ENCODE measurements around the gene HDAC2. TPM values are rescaled to one million over a fixed set of nuclear protein-coding genes. Genes with fewer than 3 reads are reported as not detected.

Gene HDAC2
- total RNA-seq, 1 experiment from 2014 or later = 321 TPM

DNA sequence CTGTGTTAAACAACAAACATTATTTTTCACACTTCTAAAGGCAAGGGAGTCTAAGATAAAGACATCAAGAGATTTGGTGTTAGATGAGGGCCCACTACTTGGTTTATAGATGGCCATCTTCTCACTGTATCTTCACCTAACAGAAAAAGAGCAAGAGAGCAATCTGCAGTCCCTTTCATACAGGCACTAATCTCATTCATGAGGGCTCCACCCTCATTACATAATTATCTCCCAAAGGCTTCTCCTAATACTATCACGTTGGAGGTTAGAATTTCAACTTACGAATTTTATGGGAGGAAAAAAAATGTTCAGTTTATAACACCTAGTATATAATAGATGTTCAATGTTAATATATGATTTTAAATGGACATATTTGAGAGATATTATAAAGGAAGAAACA lies 45.6 kb downstream of the HDAC2 start:
- POLR2A ChIA-PET = no interaction called here
- CTCF ChIA-PET = no interaction called here
- Mint-ChIP-seq H3K4me1 (no peaks in the 10 kb centered on the region), H3K4me3 (no peak overlapping the region), H3K9me3 (peaks cover 21% of the 10 kb centered on the region), H3K27me3 (ENCODE audit: low read depth) (peaks cover 5% of the 10 kb centered on the region; the same call in 1 of the 2 replicates), H3K36me3 (peaks cover 12% of the 10 kb centered on the region), H3K27ac (no peak overlapping the region)
- no peak for ATAC-seq
- TF ChIP-seq, protein P1, sequence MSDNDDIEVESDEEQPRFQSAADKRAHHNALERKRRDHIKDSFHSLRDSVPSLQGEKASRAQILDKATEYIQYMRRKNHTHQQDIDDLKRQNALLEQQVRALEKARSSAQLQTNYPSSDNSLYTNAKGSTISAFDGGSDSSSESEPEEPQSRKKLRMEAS (CRISPR knock-in tag; IDR thresholded peaks at IDR 0.05) = no peak
- TF ChIP-seq IRF2 (CRISPR knock-in tag; IDR thresholded peaks at IDR 0.05; ENCODE audit: borderline replicate concordance, low read depth) (no peak), ZNF219 (CRISPR knock-in tag; IDR thresholded peaks at IDR 0.05; ENCODE audit: borderline replicate concordance) (no peak), MXD4 (CRISPR knock-in tag; IDR thresholded peaks at IDR 0.05; ENCODE audit: borderline replicate concordance) (no peak), TCF7 (CRISPR knock-in tag; IDR thresholded peaks at IDR 0.05; ENCODE audit: low read depth) (no peak), HMGA2 (CRISPR knock-in tag; IDR thresholded peaks at IDR 0.05) (no peak), ZNF232 (CRISPR knock-in tag; IDR thresholded peaks at IDR 0.05) (no peak), ZNF671 (CRISPR knock-in tag; IDR thresholded peaks at IDR 0.05) (no peak), JUN (CRISPR knock-in tag; IDR thresholded peaks at IDR 0.05) (no peak)
- TF ChIP-seq, protein P2, sequence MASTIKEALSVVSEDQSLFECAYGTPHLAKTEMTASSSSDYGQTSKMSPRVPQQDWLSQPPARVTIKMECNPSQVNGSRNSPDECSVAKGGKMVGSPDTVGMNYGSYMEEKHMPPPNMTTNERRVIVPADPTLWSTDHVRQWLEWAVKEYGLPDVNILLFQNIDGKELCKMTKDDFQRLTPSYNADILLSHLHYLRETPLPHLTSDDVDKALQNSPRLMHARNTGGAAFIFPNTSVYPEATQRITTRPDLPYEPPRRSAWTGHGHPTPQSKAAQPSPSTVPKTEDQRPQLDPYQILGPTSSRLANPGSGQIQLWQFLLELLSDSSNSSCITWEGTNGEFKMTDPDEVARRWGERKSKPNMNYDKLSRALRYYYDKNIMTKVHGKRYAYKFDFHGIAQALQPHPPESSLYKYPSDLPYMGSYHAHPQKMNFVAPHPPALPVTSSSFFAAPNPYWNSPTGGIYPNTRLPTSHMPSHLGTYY (CRISPR knock-in tag; IDR thresholded peaks at IDR 0.05) = no peak
- TF ChIP-seq, protein P3, sequence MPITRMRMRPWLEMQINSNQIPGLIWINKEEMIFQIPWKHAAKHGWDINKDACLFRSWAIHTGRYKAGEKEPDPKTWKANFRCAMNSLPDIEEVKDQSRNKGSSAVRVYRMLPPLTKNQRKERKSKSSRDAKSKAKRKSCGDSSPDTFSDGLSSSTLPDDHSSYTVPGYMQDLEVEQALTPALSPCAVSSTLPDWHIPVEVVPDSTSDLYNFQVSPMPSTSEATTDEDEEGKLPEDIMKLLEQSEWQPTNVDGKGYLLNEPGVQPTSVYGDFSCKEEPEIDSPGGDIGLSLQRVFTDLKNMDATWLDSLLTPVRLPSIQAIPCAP (CRISPR knock-in tag; IDR thresholded peaks at IDR 0.05) = no peak
- DNase-seq (ENCODE audit: low spot score) = no peak

DNA sequence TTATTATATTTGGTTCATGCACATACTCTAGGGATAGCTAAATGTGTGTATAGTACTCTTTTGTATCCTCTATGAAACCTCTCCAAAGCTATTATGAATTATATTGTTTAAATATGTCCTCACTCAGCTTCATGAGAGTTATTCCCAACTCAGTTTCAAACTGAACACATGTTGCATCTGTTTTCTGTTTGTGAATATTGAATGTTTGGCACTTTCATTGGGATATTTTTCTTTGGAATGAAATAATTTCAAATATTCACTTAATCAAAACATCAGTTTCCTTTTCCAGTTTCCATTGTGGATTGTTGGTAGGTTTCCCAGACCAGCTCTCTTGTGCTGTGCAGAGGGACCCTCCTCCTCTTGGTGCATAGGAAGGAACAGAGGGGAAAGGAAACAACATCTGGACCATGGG lies 46.6 kb downstream of the HDAC2 start:
- ATAC-seq (no peak), DNase-seq (ENCODE audit: low spot score) (no peak)
- H3K9me3 Mint-ChIP-seq = peaks cover 10% of the 10 kb centered on the region
- ChIA-PET POLR2A (interaction anchor here (0.6 kb wide), 1 partner anchor 28 kb away, joined by 4 read pairs; no protein-coding TSS in a partner anchor), CTCF (interaction anchor here (0.6 to 1.2 kb wide), 3 partner anchors 12 to 1018 kb away, joined by 3 read pairs; no protein-coding TSS in a partner anchor)
- TF ChIP-seq, protein P4, sequence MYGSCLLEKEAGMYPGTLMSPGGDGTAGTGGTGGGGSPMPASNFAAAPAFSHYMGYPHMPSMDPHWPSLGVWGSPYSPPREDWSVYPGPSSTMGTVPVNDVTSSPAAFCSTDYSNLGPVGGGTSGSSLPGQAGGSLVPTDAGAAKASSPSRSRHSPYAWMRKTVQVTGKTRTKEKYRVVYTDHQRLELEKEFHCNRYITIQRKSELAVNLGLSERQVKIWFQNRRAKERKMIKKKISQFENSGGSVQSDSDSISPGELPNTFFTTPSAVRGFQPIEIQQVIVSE (CRISPR knock-in tag; IDR thresholded peaks at IDR 0.05; ENCODE audit: borderline replicate concordance) = no peak
- TF ChIP-seq, protein P5, sequence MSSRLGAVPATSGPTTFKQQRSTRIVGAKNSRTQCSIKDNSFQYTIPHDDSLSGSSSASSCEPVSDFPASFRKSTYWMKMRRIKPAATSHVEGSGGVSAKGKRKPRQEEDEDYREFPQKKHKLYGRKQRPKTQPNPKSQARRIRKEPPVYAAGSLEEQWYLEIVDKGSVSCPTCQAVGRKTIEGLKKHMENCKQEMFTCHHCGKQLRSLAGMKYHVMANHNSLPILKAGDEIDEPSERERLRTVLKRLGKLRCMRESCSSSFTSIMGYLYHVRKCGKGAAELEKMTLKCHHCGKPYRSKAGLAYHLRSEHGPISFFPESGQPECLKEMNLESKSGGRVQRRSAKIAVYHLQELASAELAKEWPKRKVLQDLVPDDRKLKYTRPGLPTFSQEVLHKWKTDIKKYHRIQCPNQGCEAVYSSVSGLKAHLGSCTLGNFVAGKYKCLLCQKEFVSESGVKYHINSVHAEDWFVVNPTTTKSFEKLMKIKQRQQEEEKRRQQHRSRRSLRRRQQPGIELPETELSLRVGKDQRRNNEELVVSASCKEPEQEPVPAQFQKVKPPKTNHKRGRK (CRISPR knock-in tag; IDR thresholded peaks at IDR 0.05; ENCODE audit: borderline replicate concordance) = no peak
- TF ChIP-seq, protein P6, sequence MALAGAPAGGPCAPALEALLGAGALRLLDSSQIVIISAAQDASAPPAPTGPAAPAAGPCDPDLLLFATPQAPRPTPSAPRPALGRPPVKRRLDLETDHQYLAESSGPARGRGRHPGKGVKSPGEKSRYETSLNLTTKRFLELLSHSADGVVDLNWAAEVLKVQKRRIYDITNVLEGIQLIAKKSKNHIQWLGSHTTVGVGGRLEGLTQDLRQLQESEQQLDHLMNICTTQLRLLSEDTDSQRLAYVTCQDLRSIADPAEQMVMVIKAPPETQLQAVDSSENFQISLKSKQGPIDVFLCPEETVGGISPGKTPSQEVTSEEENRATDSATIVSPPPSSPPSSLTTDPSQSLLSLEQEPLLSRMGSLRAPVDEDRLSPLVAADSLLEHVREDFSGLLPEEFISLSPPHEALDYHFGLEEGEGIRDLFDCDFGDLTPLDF (CRISPR knock-in tag; IDR thresholded peaks at IDR 0.05) = no peak
- TF ChIP-seq FOXP1 (CRISPR knock-in tag; IDR thresholded peaks at IDR 0.05; ENCODE audit: borderline replicate concordance) (no peak), FOXK1 (CRISPR knock-in tag; IDR thresholded peaks at IDR 0.05) (no peak)
- TF ChIP-seq, protein P7, sequence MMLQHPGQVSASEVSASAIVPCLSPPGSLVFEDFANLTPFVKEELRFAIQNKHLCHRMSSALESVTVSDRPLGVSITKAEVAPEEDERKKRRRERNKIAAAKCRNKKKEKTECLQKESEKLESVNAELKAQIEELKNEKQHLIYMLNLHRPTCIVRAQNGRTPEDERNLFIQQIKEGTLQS (CRISPR knock-in tag; conservative IDR thresholded peaks at IDR 0.05) = no peak
- TF ChIP-seq, protein P2 (CRISPR knock-in tag; IDR thresholded peaks at IDR 0.05) = no peak
- peaks cover 1% of the 10 kb centered on the region for H3K36me3 Mint-ChIP-seq
- no peak overlapping the region for H3K27ac Mint-ChIP-seq
- H3K27me3 Mint-ChIP-seq (ENCODE audit: low read depth) = peaks cover under 1% of the 10 kb centered on the region; the same call in 1 of the 2 replicates
- no peaks in the 10 kb centered on the region for H3K4me1 Mint-ChIP-seq
- H3K4me3 Mint-ChIP-seq = no peak overlapping the region

Data from WTC11 (cell line).